H9 (cell line): ENCODE measurements around the gene F12. TPM values are rescaled to one million over a fixed set of nuclear protein-coding genes. Genes with fewer than 3 reads are reported as not detected.

Experiments
- DNase-seq: peaks from one replicate; pipeline ENCODE4 v3.0.0-alpha.2; 2017
- H2AFZ ChIP-seq: one replicate; pipeline ENCODE4 v1.6.1; 2013; ENCODE audit warnings: mild to moderate bottlenecking, low read length, control low read depth, moderate library complexity
- H2AK5ac ChIP-seq: 2 replicates; pipeline ENCODE4 v1.6.1; 2013; ENCODE audit warnings: low read length, control low read depth, mixed read lengths; ENCODE audit not compliant: insufficient read length
- H2BK120ac ChIP-seq: one replicate; pipeline ENCODE4 v1.6.1; 2013; ENCODE audit warnings: low read depth, mild to moderate bottlenecking, low read length, control low read depth, inconsistent platforms; ENCODE audit not compliant: poor library complexity, severe bottlenecking
- H2BK12ac ChIP-seq: 2 replicates; pipeline ENCODE4 v1.6.1; 2013; ENCODE audit warnings: low read length, control low read depth, mixed read lengths, low read depth; ENCODE audit not compliant: insufficient read length
- H2BK15ac ChIP-seq: 2 replicates; pipeline ENCODE4 v1.6.1; 2013; ENCODE audit warnings: low read depth, low read length, control low read depth
- H2BK20ac ChIP-seq: one replicate; pipeline ENCODE4 v1.6.1; 2013; ENCODE audit warnings: low read depth, mild to moderate bottlenecking, low read length, control low read depth, inconsistent platforms; ENCODE audit not compliant: poor library complexity, severe bottlenecking
- H2BK5ac ChIP-seq: 2 replicates; pipeline ENCODE4 v1.6.1; 2013; ENCODE audit warnings: low read length, control low read depth, mixed read lengths; ENCODE audit not compliant: insufficient read length
- H3K14ac ChIP-seq: 2 replicates; pipeline ENCODE4 v1.6.1; 2013; ENCODE audit warnings: low read length, control low read depth; ENCODE audit not compliant: insufficient read depth
- H3K18ac ChIP-seq: 2 replicates; pipeline ENCODE4 v1.6.1; 2013; ENCODE audit warnings: low read depth, mild to moderate bottlenecking, mixed read lengths, low read length, control low read depth; ENCODE audit not compliant: insufficient read length
- H3K23ac ChIP-seq: 2 replicates; pipeline ENCODE4 v1.6.1; 2013; ENCODE audit warnings: low read length, control low read depth, mixed read lengths, low read depth; ENCODE audit not compliant: insufficient read length
- H3K23me2 ChIP-seq: 2 replicates; pipeline ENCODE4 v1.6.1; 2013; ENCODE audit warnings: low read depth, mild to moderate bottlenecking, mixed read lengths, low read length, control low read depth; ENCODE audit not compliant: insufficient read length, poor library complexity, severe bottlenecking
- H3K27ac ChIP-seq: 2 replicates; pipeline ENCODE4 v1.5.1; 2013; ENCODE audit warnings: low read length, control low read depth, mixed read lengths, low read depth; ENCODE audit not compliant: insufficient read length
- H3K27me3 ChIP-seq: 2 replicates; pipeline ENCODE4 v1.6.1; 2013; ENCODE audit warnings: low read length, control low read depth, inconsistent platforms; ENCODE audit not compliant: insufficient read depth
- H3K4ac ChIP-seq: 2 replicates; pipeline ENCODE4 v1.6.1; 2013; ENCODE audit warnings: low read depth, mild to moderate bottlenecking, control low read depth, inconsistent platforms, low read length, moderate library complexity
- H3K4me1 ChIP-seq: 2 replicates; pipeline ENCODE4 v1.6.1; 2013; ENCODE audit warnings: low read length, control low read depth, inconsistent platforms; ENCODE audit not compliant: insufficient read depth
- H3K4me2 ChIP-seq: 2 replicates; pipeline ENCODE4 v1.6.1; 2013; ENCODE audit warnings: low read length, control low read depth, mixed read lengths; ENCODE audit not compliant: insufficient read length, insufficient read depth
- H3K56ac ChIP-seq: 2 replicates; pipeline ENCODE4 v1.6.1; 2013; ENCODE audit warnings: low read depth, mild to moderate bottlenecking, mixed read lengths, low read length, control low read depth; ENCODE audit not compliant: insufficient read length
- H3K79me1 ChIP-seq: 2 replicates; pipeline ENCODE4 v1.6.1; 2013; ENCODE audit warnings: low read depth, mild to moderate bottlenecking, moderate library complexity, low read length, control low read depth, inconsistent platforms; ENCODE audit not compliant: insufficient read depth, poor library complexity, severe bottlenecking
- H3K79me2 ChIP-seq: 2 replicates; pipeline ENCODE4 v1.6.1; 2013; ENCODE audit warnings: low read length, control low read depth, inconsistent platforms; ENCODE audit not compliant: insufficient read depth
- H3K9ac ChIP-seq: 2 replicates; pipeline ENCODE4 v1.6.1; 2013; ENCODE audit warnings: low read length, control low read depth, mixed read lengths; ENCODE audit not compliant: insufficient read length; ENCODE audit errors: extremely low read depth
- H3K9me3 ChIP-seq: one replicate; pipeline ENCODE4 v1.6.1; 2013; ENCODE audit warnings: low read depth, low read length, inconsistent platforms; ENCODE audit not compliant: control insufficient read depth
- H3T11ph ChIP-seq: one replicate; pipeline ENCODE4 v1.6.1; 2013; ENCODE audit warnings: mild to moderate bottlenecking, low read length, control low read depth, inconsistent platforms
- H4K20me1 ChIP-seq: one replicate; pipeline ENCODE4 v1.6.1; 2013; ENCODE audit not compliant: control insufficient read depth, insufficient read length, insufficient read depth
- H4K5ac ChIP-seq: 2 replicates; pipeline ENCODE4 v1.6.1; 2013; ENCODE audit warnings: low read depth, mild to moderate bottlenecking, mixed read lengths, low read length, control low read depth; ENCODE audit not compliant: insufficient read length
- H4K8ac ChIP-seq: replicated peaks from 2 replicates; pipeline ENCODE4 v1.6.1; 2013; ENCODE audit warnings: low read length, control low read depth, mixed read lengths, low read depth; ENCODE audit not compliant: insufficient read length
- H4K91ac ChIP-seq: 2 replicates; pipeline ENCODE4 v1.6.1; 2013; ENCODE audit warnings: low read depth, mild to moderate bottlenecking, moderate library complexity, mixed read lengths, low read length, control low read depth; ENCODE audit not compliant: insufficient read length
- H3K27ac Mint-ChIP-seq, 3 experiments: 2 replicates in 2 of 3; 3 replicates in 1 of 3; pipeline ENCODE4 v1.8.0; 2020 to 2021; ENCODE audit warnings: mixed read lengths in 3 of 3, mild to moderate bottlenecking in 1 of 3, moderate library complexity in 1 of 3
- H3K27me3 Mint-ChIP-seq: 2 replicates; pipeline ENCODE4 v1.8.0; 2021; ENCODE audit warnings: low read depth, mild to moderate bottlenecking, moderate library complexity, mixed read lengths
- H3K36me3 Mint-ChIP-seq, 3 experiments: 2 replicates in 2 of 3; 3 replicates in 1 of 3; pipeline ENCODE4 v1.8.0; 2020 to 2021; ENCODE audit warnings: low read depth in 3 of 3, mixed read lengths in 3 of 3; ENCODE audit not compliant: insufficient read depth in 1 of 3
- H3K4me1 Mint-ChIP-seq, 2 experiments: 2 replicates each; pipeline ENCODE4 v1.8.0; 2020; ENCODE audit warnings: mixed read lengths in 2 of 2
- H3K4me3 Mint-ChIP-seq, 2 experiments: 2 replicates in 1 of 2; 3 replicates in 1 of 2; pipeline ENCODE4 v1.8.0; 2020 to 2021; ENCODE audit warnings: mild to moderate bottlenecking in 2 of 2, mixed read lengths in 2 of 2, moderate library complexity in 1 of 2
- H3K9me3 Mint-ChIP-seq, 2 experiments: 2 replicates in 1 of 2; 3 replicates in 1 of 2; pipeline ENCODE4 v1.8.0; 2020; ENCODE audit warnings: mild to moderate bottlenecking in 2 of 2, mixed read lengths in 2 of 2, moderate library complexity in 1 of 2
- CTCF ChIP-seq: fragments of 200-600 bp; sonication (generic); conservative IDR thresholded peaks from 3 replicates; pipeline ENCODE4 v1.8.0; 2021; ENCODE audit warnings: antibody characterized with exemption, mild to moderate bottlenecking
- WGBS: extraction: QIAGEN DNeasy Blood & Tissue Kit; methylation state at CpG from one replicate; pipeline ENCODE4 v1.1.7; 2013; ENCODE audit warnings: missing lambda C conversion rate, low lambda C conversion rate, mixed read lengths; ENCODE audit not compliant: insufficient read length; ENCODE audit errors: extremely low coverage; 5-methylcytosine and 5-hydroxymethylcytosine counted together
- total RNA-seq: library from RNA; stranded (reverse); gene quantifications from 2 replicates; pipeline ENCODE4 v1.2.1, GENCODE V29; 2021

Gene F12
- total RNA-seq, 1 experiment from 2014 or later = 3.5 TPM

GRCh38 chr5:177444106-177445051, 35.0 kb upstream of the F12 start:
- Histone ChIP-seq H3K4me1 (no peaks in the 10 kb centered on the region; the same call in 1 of the 2 replicates), H2BK12ac (no peak overlapping the region), H3K18ac (no peak overlapping the region), H3K4me2 (no peak overlapping the region), H3K23ac (no peak overlapping the region), H3K56ac (no peak overlapping the region), H3K27me3 (no peaks in the 10 kb centered on the region; the same call in 1 of the 2 replicates), H3K9ac (no peak overlapping the region), H3T11ph (no peak overlapping the region), H3K23me2 (peaks cover 7% of the 10 kb centered on the region), H2BK15ac (no peak overlapping the region), H4K91ac (no peak overlapping the region), H3K79me1 (no peaks in the 10 kb centered on the region), H3K14ac (no peak overlapping the region), H2AK5ac (no peak overlapping the region), H2BK5ac (no peak overlapping the region), H4K20me1 (no peaks in the 10 kb centered on the region), H2BK20ac (no peak overlapping the region), H2BK120ac (no peak overlapping the region), H4K8ac (no peak overlapping the region), H3K9me3 (no peaks in the 10 kb centered on the region), H3K79me2 (no peaks in the 10 kb centered on the region), H3K4ac (no peak overlapping the region), H3K27ac (no peak overlapping the region), H2AFZ (no peak overlapping the region), H4K5ac (no peak overlapping the region)
- H3K4me3 Mint-ChIP-seq = peak overlapping the region; percentile 12 to 15
- H3K4me1 Mint-ChIP-seq = peaks cover 49 to 50% of the 10 kb centered on the region in 2 experiments
- H3K27me3 Mint-ChIP-seq = peaks cover 23% of the 10 kb centered on the region
- no CpG with 5 or more reads among the region's 7 CpGs for WGBS
- H3K27ac Mint-ChIP-seq = peak overlapping the region in 1 of 3 experiments; percentile 39; a peak in 1 of 7 replicates
- TF ChIP-seq CTCF = no peak
- H3K36me3 Mint-ChIP-seq = peaks cover 8 to 22% (median 15%) of the 10 kb centered on the region in 3 experiments
- no peak for DNase-seq
- peaks cover 0 to 3% of the 10 kb centered on the region in 2 experiments; a peak in 1 of 5 replicates for H3K9me3 Mint-ChIP-seq
